ENCODE results near the gene ZNF536.

GRCh38 chr19:30381366-30381765 is 9.2 kb downstream of the ZNF536 start:
- TF ChIP-seq CTCF (IDR thresholded peaks at IDR 0.05), result no peak
- no peak for TF ChIP-seq EP300 (IDR thresholded peaks at IDR 0.05)

Measured in tibial nerve (tissue), 4 donors.